Activated CD8-positive, alpha-beta memory T cell treated with anti-CD3 and anti-CD28 coated beads for 24 hours (primary cell): ENCODE data around the gene TSKU.

ENCODE experiments used
- DNase-seq: peaks from one replicate; pipeline ENCODE4 v3.0.0-alpha.2; 2020

TSKU gene

GRCh38 chr11:76753449-76753848, 29.7 kb upstream of the TSKU start:
- no peak for DNase-seq

GRCh38 chr11:76753950-76754349, 29.2 kb upstream of the TSKU start:
- no peak for DNase-seq

- no peak for DNase-seq
Measured at GRCh38 chr11:76756341-76756741, 26.8 kb upstream of the TSKU start.

- DNase-seq: no peak
Measured at GRCh38 chr11:76758311-76758710, 24.8 kb upstream of the TSKU start.

- no peak for DNase-seq
Measured at GRCh38 chr11:76759092-76759491, 24.1 kb upstream of the TSKU start.

GRCh38 chr11:76759517-76759916, 23.6 kb upstream of the TSKU start:
- no peak for DNase-seq

GRCh38 chr11:76760236-76760635, 22.9 kb upstream of the TSKU start:
- no peak for DNase-seq

- DNase-seq: no peak
Measured at GRCh38 chr11:76761718-76762355, 21.3 kb upstream of the TSKU start.

- DNase-seq: no peak
Measured at GRCh38 chr11:76762356-76762752, 20.8 kb upstream of the TSKU start.

GRCh38 chr11:76762867-76763572, 20.1 kb upstream of the TSKU start:
- no peak for DNase-seq

GRCh38 chr11:76763573-76764346, 19.4 kb upstream of the TSKU start:
- DNase-seq: no peak

GRCh38 chr11:76764941-76765665, 18.1 kb upstream of the TSKU start:
- DNase-seq: no peak

GRCh38 chr11:76765863-76766350, 17.2 kb upstream of the TSKU start:
- no peak for DNase-seq

- no peak for DNase-seq
Measured at GRCh38 chr11:76766521-76766920, 16.6 kb upstream of the TSKU start.

GRCh38 chr11:76767659-76768058, 15.5 kb upstream of the TSKU start:
- no peak for DNase-seq

- no peak for DNase-seq
Measured at GRCh38 chr11:76768088-76768908, 14.9 kb upstream of the TSKU start.

GRCh38 chr11:76768909-76769560, 14.1 kb upstream of the TSKU start:
- DNase-seq: no peak

- no peak for DNase-seq
Measured at GRCh38 chr11:76769645-76770586, 13.2 kb upstream of the TSKU start.

- no peak for DNase-seq
Measured at GRCh38 chr11:76770642-76771445, 12.3 kb upstream of the TSKU start.
